DOHH2 (cell line): ENCODE results near the gene DOP1A.

Experiments used
- CTCF ChIP-seq: fragments of 200-600 bp; sonication (generic); IDR thresholded peaks from one replicate; pipeline ENCODE4 v1.5.1; 2014; ENCODE audit warnings: antibody characterized with exemption, mild to moderate bottlenecking, low read depth, low read length; ENCODE audit not compliant: poor library complexity, severe bottlenecking
- EZH2phosphoT487 ChIP-seq: fragments of 200-600 bp; sonication (generic); IDR thresholded peaks from 2 replicates; pipeline ENCODE4 v1.6.1; 2017; ENCODE audit warnings: borderline replicate concordance, mild to moderate bottlenecking, antibody characterized with exemption, low read length, moderate library complexity, mixed read lengths

- TF ChIP-seq EZH2phosphoT487 (no peak), CTCF (peak; percentile 91)
These were observed at the start of gene DOP1A for GRCh38 chr6:83067448-83068439.
